Measurements from ENCODE around the gene LELP1.
"Not testable (repeated sequence)": the region's sequence is repeated elsewhere in the genome, so short reads cannot be mapped to it uniquely, and the experiment has no call there.

Gene LELP1

GRCh38 chr1:153203130-153203529 lies at the start of gene LELP1:
TSS of gene LELP1 (plus strand) at chr1:153203430. CDS start at chr1:153204708, 1,278 bp downstream.
- DNase-seq: no peak

DNA sequence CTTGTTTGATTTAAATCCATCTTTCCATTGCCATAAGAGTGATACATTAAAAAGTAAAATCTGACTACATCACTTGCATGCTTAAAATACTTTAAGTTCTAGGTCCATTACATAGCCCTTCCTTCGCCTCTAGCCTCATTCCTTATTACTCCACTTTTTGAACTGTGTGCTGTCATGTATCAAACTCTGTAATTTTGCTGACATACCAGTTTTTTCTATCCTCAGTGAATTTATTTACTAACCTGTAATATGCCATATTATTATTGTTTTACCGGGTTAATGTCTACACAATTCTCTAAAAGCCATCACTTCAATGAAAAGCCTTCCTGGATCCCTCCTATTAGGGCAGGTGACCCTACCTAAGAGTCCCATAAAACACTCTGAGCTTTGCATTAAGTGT lies 47.7 kb upstream of the LELP1 start:
- no peak for DNase-seq

- no peak for DNase-seq
Measured at GRCh38 chr1:153168686-153169085, 34.5 kb upstream of the LELP1 start.

GRCh38 chr1:153174624-153175023 lies 28.6 kb upstream of the LELP1 start:
- DNase-seq: no peak

GRCh38 chr1:153178922-153179321 lies 24.3 kb upstream of the LELP1 start:
- DNase-seq: no peak

GRCh38 chr1:153180556-153180955 lies 22.7 kb upstream of the LELP1 start:
- no peak for DNase-seq

- not testable (repeated sequence) for DNase-seq
Measured at GRCh38 chr1:153188301-153188700, 14.9 kb upstream of the LELP1 start.

- no peak for DNase-seq
Measured at GRCh38 chr1:153190373-153190772, 12.9 kb upstream of the LELP1 start.

DNA sequence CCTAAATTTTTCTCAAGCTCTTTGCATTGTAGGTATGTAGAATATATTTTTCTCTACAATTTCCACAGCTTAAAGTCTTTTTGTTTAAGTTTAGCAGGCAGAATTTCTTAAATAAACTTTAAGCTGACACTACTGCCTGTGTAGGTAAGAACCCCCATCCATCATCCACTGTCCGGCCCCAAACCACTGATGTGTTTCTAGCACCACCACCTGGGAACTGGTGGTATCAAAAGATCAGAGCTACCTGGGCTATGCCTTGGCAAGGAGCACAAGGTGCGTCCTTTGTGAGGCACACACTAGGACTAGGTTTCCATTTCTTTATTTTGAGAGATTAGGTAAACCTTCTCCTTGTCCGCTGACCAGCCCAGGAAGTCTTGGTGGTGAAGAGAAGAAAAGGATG lies 10.5 kb upstream of the LELP1 start:
- DNase-seq: no peak

GRCh38 chr1:153194331-153195050 lies 8.7 kb upstream of the LELP1 start:
- no peak for DNase-seq

DNA sequence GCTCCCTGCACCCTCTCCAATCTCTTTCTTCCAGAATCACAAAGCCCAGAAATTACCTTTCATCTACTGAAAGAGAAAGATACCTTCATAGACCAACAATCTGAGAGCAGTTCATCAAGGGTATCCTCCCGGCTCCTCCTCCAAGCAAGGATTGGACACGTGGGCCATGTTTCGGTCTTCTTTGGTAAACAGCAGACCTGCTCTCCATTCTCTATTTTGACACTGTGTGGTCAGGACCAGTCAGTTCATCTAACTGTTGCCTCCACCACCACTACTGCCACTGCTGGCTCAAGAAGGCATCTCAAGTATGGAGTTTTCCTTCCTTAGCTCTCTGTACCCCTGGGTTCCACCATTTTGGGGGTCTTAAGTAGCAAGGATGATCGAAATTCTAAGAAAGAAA lies 8.0 kb upstream of the LELP1 start:
- DNase-seq: no peak

DNA sequence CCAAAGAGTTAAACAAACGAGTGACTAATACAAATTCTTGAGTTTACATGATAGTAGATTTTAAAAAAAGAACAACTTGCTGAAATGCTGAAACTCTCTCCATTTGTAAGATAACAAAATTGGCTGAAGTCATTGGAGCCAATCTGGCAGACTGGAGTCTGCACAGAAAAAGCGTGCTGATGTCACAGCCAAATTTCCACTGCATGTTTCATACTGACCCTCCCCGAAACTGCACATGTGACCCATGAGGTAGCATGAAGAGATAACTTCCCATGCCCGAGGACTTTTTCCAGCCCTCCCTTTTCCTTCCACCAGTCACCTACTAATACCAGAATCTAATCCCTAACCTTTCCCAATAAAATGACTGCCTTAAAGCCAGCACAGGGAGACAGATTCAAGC lies 1.2 kb upstream of the LELP1 start:
- no peak for DNase-seq

GRCh38 chr1:153206631-153207030 lies 3.4 kb downstream of the LELP1 start:
- DNase-seq: no peak

DNA sequence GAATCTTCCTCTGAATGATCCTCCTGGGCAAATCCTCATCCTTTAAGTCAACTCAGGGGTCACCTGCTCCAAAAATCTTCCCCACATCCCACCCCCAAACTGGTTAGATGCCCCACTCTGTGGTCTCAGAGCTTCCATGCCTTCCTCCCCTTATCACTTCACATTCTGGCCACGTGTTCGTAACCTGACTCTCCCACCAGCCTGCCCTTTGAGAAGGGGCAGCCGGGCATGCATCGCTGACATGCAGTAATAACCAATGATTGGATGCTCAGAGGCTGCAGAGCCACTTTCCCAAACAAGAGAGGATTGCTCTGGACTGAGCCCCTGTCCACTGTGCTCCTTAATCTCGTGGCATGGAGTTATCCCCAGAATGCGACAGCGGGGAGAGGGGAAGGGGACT lies 7.0 kb downstream of the LELP1 start:
- DNase-seq: no peak

DNA sequence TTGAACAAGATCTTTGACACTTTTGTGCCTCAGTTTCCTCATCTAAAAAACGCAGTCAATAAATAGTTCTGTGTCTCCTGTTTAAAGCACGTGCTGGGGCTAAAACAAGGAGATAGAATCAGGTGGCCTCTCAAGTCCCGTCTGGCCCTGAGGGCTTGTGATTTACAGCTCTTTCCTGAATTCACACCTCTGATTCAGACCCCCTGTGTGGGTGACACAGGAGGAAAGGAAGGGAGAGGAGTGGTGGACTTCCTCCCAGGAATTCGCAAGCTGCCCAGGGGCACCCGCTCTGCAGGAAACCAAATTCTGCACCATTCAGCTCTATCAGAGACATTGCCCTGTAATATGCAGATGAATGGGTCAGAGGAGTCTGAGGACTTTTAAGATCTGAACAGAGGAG lies 9.0 kb downstream of the LELP1 start:
- DNase-seq: no peak

- no peak for DNase-seq
Measured at GRCh38 chr1:153213519-153213918, 10.3 kb downstream of the LELP1 start.

- no peak for DNase-seq
Measured at GRCh38 chr1:153217212-153217611, 14.0 kb downstream of the LELP1 start, which contains the start of gene PRR9. TSS of gene PRR9 (plus strand) at chr1:153217584. CDS start at chr1:153218145, 561 bp downstream.

GRCh38 chr1:153217744-153218416 lies 14.7 kb downstream of the LELP1 start:
- DNase-seq: no peak

DNA sequence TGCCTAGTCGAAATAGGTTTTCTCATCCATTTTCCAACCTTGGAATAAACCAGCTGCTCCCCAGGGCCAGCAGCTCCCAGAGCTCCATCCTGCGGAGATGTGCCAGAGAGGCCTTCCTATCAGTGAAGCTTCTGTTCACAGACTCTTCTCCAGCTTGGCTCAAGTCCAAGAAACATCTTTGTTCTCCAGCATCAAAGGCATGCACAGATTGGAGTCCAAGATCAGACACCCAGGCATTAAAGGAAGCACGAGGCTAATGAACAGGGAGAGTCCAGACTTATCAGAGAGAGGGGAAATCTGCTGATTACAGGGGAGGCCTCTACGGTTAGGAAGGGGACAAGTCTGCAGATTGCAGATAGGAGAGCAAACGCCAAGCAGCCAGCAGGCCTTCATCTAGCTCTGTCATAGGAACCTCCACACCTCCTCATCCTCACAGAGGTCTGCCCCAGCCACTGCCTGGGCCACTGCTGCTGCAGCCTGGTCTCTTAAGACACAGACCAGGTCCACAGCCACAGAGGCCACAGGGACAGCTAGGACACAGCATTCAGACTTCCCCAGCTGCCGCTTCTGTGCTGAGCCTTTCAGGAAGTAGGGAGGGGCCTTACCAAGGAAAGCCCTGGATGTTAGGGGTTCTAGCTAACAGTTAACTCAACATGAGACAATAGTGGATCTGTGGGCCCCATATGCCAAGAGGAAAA lies 17.5 kb downstream of the LELP1 start:
- no peak for DNase-seq

DNA sequence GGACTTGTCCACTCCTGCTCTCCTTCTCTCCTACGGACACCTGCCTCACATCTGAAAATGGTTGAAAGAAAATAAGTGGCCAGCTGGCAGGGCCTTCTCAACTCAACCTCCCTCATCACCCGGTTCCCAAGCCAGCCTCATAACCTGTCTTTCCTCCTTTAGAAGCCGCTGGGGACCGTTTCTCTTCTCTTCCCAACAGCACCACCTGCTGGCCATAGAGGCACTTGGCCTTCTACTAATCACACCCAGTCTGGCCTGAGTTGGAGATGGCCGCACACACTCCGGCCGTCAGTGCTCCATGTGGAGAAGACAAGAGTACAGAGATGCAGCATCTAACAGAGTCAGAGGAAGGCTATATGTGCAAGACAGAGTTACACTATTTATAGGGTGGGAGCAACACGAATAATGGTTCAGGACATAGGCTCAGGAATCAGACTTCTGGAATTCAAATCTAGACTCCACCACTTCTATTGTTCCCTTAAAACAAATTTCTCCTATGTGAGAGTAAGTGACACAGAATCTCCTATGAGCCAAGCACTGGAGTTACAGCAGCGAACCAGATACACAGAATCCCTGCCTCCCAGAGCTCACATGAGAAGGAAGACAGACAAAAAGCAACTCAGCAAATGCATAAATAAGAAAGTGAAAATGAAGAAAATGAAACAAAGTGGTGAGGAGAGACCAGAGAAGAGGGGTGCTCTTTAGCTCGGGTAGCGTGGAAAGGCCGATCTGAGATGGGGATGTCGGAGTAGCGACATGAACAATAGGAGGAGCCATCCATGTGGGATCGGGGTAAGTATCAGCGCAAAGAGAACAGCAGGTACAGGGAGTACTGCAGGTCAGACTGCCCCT lies 20.0 kb downstream of the LELP1 start:
- not testable (repeated sequence) for DNase-seq

GRCh38 chr1:153227810-153228209 lies 24.6 kb downstream of the LELP1 start:
- DNase-seq: no peak

- no peak for DNase-seq
Measured at GRCh38 chr1:153228491-153228890, 25.3 kb downstream of the LELP1 start.
